CD4-positive, alpha-beta T cell treated with Interleukin-15 for 4 hours (primary cell): ENCODE data around the gene SLC9A7.

Experiments
- DNase-seq: peaks from one replicate; pipeline ENCODE4 v3.0.0-alpha.2; 2020; ENCODE audit warnings: low spot score

Gene SLC9A7

GRCh38 chrX:46703980-46704379, 54.9 kb downstream of the SLC9A7 start:
- no peak for DNase-seq

GRCh38 chrX:46698691-46699090, 60.2 kb downstream of the SLC9A7 start:
- DNase-seq = no peak

GRCh38 chrX:46695491-46695890, 63.4 kb downstream of the SLC9A7 start:
- no peak for DNase-seq

DNA sequence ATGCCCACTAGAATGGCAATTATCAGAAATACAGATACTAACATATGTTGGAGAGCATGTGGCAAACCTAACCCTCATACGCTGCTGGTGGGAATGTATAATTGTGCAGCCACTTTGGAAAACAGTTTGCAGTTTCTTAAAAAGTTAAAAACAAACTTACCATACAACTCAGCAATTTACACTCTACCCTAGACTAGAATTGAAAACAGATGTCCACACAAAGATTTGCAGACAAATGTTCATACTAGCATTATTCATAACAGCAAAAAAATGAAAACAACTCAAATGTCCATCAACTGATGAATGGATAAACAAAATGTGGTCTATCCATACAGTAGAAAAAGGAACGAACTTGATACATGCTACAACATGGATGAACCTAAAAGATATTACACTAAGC, 64.4 kb downstream of the SLC9A7 start:
- no peak for DNase-seq

- no peak for DNase-seq
These were observed 65.8 kb downstream of the SLC9A7 start for GRCh38 chrX:46693149-46693548.

DNA sequence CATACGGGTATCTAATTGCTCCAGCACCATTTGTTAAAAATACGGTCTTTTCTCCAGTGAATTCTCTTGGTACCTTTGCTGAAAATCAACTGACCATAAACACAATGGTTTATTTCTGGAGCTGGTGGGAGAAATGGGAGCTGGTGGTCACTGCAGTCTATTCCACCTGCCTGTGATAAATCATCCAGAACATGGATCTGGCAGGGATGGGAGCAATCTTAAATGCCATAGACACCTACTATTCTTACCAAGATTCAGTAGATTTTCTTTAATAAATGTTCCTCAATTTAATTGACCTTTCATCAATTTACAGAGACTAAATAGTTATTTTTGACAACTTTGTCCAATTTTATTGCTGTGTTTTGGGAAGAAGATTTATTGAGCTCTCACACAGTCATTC, 68.1 kb downstream of the SLC9A7 start:
- no peak for DNase-seq

DNA sequence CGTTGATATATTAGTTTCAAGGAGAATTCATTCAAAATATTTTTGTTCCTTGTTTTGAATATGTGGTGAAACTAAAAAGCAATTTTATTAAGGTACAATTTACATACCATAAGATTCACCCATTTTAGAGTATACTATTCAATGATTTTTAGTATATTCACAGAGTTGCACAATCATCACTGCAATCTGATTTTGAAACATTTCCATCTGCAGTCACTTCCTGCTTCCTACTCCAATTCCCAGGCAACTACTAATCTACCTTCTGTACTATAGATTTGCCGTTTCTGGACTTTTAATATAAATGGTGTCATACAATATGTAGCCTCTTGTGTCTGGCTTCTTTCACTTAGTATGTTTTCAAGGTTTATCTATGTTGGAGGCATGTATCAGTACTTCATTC, 71.3 kb downstream of the SLC9A7 start:
- DNase-seq = no peak

DNA sequence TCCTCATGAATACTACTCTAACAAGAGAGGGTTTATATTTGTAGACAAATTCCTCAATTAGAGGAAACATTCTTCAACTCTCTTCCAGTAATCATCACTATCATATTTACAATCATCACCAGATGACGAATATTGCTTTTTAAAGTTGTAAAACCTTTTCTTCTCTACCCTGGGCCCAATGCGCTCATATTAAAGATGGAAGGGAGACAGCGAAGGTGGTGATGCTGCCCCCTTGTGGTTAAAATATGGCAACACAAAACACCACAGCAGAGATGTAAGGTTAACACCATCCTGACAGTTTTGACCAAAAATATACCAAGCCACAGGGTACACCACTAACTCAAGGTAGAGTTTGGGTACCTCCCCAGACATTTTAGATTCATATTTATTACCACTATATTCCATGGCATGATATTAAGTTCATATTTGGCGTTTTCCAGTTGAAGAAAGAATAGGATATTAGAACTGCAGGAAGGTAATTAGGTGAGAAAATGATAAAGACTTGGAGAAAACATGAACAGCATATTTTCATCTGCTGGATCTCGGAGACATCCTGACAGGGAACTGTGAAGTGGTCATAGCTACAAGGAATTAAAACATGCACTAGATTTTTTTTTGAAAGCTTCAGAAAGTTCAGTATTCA, 72.8 kb downstream of the SLC9A7 start:
- DNase-seq = peak; percentile 50

DNA sequence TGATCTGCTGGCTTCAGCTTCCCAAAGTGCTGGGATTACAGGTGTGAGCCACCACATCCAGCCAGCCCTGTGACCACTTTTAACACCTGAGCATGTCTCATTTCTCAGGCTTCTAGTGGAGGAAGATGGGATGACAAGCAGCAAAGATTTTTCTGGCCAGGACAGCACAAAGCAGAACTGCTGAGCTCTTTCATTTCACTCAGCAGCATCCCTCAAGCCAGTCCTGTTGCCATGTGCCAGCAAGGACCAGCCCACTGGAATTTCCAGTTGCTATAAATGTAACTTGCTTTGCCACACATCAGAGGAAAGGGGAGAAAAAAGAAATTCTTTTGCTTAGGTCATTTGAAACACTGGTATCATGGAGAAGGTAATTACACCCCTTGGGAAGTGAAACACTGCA, 75.9 kb downstream of the SLC9A7 start:
- no peak for DNase-seq

DNA sequence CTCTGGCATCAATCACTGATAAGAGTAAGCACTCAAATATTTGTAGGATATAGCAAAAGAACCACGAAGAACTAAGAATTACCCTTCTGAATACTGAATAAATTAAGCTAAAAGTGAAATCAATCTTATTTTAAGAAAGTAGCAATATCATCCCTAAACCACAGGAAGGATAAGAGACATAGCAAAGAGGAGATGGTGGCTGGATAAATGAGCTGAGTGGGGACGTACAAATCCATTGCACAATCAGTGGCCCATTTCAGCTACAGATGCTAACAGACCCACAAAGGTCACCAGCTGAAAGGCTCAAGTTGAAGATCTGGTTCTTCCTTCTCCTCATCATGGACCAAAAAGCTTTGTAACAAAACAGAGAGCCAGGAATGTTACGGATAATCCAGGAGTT, 77.1 kb downstream of the SLC9A7 start:
- no peak for DNase-seq

DNA sequence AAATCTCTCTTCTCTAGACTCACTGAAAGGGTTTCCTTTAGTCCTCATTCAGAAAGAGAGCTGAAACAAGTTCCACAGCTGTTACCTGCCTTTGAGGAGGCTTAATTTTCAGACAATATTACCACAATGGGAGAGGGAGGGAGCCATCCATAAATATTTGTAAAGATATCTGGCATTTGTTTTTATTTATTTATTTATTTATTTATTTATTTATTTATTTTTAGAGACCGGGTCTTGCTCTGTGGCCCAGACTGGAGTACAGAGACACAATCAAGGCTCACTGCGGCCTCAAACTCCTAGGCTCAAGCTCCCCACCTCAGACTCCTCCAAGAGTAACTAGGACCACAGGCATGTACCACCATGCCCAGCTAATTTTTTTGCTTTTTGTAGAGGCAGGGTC, 80.7 kb downstream of the SLC9A7 start:
- no peak for DNase-seq

GRCh38 chrX:46676399-46677356, 82.2 kb downstream of the SLC9A7 start:
- DNase-seq = no peak

GRCh38 chrX:46673620-46674359, 85.1 kb downstream of the SLC9A7 start:
- no peak for DNase-seq

GRCh38 chrX:46670316-46670715, 88.6 kb downstream of the SLC9A7 start:
- no peak for DNase-seq

DNA sequence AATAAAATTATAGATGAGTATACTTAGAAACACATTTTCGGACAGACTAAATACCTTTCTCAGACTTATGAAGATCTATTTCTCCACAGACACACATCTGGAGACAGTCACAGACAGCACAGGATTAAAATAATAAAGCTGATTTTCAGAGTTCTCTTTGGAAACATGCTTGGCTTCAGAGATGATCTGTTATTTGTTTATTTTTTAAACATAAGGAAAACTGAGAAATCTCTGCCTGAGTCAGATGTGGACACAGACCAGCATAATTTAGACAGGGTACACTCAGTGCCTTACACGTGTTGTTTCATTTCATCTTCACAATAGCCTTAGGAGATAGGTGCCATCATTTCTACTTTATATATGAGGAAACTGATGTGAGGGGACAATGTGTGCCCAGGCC, 92.1 kb downstream of the SLC9A7 start:
- no peak for DNase-seq

GRCh38 chrX:46665232-46666152, 93.4 kb downstream of the SLC9A7 start:
- DNase-seq = no peak

GRCh38 chrX:46662188-46662958, 96.5 kb downstream of the SLC9A7 start:
- DNase-seq = no peak

GRCh38 chrX:46653482-46653881, 105.4 kb downstream of the SLC9A7 start:
- DNase-seq = no peak

DNA sequence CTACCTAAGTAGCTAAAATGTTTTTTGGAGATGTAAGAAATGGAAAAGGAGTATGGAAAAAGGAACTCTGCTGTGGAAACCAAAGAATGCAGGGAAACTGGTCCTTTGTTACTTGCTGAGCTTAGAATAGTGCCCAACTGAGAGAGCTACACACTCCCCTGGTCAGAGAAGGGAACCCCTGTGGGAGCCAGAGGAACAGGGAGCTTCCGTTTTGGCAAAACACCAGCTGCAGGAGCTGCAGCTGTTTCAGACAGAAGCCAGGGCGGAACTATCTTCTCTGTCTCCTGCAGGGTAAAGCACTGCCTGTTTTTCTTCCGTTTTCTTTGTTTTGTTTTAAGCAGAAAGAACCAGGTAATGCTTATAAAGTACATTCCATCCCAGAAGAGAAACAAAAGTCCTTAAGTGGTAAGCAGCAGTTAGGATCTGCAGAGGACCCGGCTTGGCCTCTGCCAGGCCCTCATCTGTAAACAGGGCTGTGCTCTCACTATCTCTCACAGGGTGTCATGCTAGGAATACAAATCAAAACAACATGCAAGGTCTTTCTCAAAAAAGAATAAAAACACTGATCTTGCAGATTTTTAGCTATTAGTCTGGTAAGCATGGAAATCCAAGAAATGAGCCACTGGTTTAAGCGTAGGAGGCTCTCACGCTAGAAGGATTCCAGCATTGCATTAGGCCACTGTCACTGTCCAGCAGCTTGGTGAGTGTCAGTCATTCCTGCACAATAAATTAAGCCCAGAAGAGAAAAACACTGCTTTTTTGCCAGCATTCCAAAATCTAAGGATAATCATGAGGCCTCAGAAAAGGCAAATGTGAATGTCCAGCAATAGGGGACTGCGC, 109.3 kb downstream of the SLC9A7 start:
- no peak for DNase-seq

GRCh38 chrX:46648660-46649059, 110.3 kb downstream of the SLC9A7 start:
- no peak for DNase-seq
